SK-N-SH treated with all-trans-retinoic acid at 6 μM for 48 hours (cell line): ENCODE data around the gene LHFPL2.

Experiments used
- ATAC-seq: fragments of 200-7000 bp; cut with Tn5 transposase; 3 replicates; pipeline ENCODE4 v1.9.1; 2020; ENCODE audit warnings: mild to moderate bottlenecking, moderate library complexity
- ARNTL ChIP-seq: fragments of 450-650 bp; formaldehyde crosslinking; IDR thresholded peaks from 2 replicates; pipeline ENCODE4 v1.5.0; 2020; ENCODE audit warnings: low read depth, mild to moderate bottlenecking, moderate library complexity, borderline replicate concordance
- BACH2 ChIP-seq: fragments of 250-450 bp; sonication (Bioruptor Pico); IDR thresholded peaks from 2 replicates; pipeline ENCODE4 v1.9.0; 2021; ENCODE audit warnings: mild to moderate bottlenecking, borderline replicate concordance
- CSDC2 ChIP-seq: fragments of 250-450 bp; sonication (Bioruptor Pico); IDR thresholded peaks from 2 replicates; pipeline ENCODE4 v1.5.0; 2020; ENCODE audit warnings: mild to moderate bottlenecking, moderate library complexity
- ESRRG ChIP-seq: fragments of 250-450 bp; sonication (Bioruptor Pico); IDR thresholded peaks from 2 replicates; pipeline ENCODE4 v1.6.1; 2021; ENCODE audit warnings: mild to moderate bottlenecking
- GLIS3 ChIP-seq: fragments of 250-450 bp; sonication (Bioruptor Pico); IDR thresholded peaks from 2 replicates; pipeline ENCODE4 v1.5.0; 2020; ENCODE audit warnings: mild to moderate bottlenecking, moderate library complexity
- ISL1 ChIP-seq: fragments of 250-450 bp; sonication (Bioruptor Pico); IDR thresholded peaks from 2 replicates; pipeline ENCODE4 v2.1.2; 2022; ENCODE audit warnings: mild to moderate bottlenecking, moderate library complexity
- OSR1 ChIP-seq: fragments of 250-450 bp; sonication (Bioruptor Pico); IDR thresholded peaks from 2 replicates; pipeline ENCODE4 v1.8.0; 2022; ENCODE audit warnings: moderate library complexity, mild to moderate bottlenecking, inconsistent platforms
- POU6F1 ChIP-seq: fragments of 250-450 bp; sonication (Bioruptor Pico); IDR thresholded peaks from 2 replicates; pipeline ENCODE4 v1.8.0; 2021; ENCODE audit warnings: low read depth, mild to moderate bottlenecking, moderate library complexity, borderline replicate concordance
- RARB ChIP-seq: fragments of 250-450 bp; sonication (Bioruptor Pico); IDR thresholded peaks from 2 replicates; pipeline ENCODE4 v1.8.0; 2021; ENCODE audit warnings: mild to moderate bottlenecking, moderate library complexity
- SNAI2 ChIP-seq: fragments of 250-450 bp; sonication (Bioruptor Pico); IDR thresholded peaks from 2 replicates; pipeline ENCODE4 v1.5.0; 2020; ENCODE audit warnings: mild to moderate bottlenecking, moderate library complexity
- TCF4 ChIP-seq: fragments of 250-450 bp; sonication (Bioruptor Pico); IDR thresholded peaks from 2 replicates; pipeline ENCODE4 v1.8.0; 2021; ENCODE audit warnings: mild to moderate bottlenecking, moderate library complexity, borderline replicate concordance
- TOX ChIP-seq: fragments of 250-450 bp; sonication (Bioruptor Pico); IDR thresholded peaks from 2 replicates; pipeline ENCODE4 v1.8.0; 2021; ENCODE audit warnings: mild to moderate bottlenecking, moderate library complexity, borderline replicate concordance
- TSHZ2 ChIP-seq: fragments of 250-450 bp; sonication (Bioruptor Pico); IDR thresholded peaks from 2 replicates; pipeline ENCODE4 v1.5.0; 2020; ENCODE audit warnings: mild to moderate bottlenecking, moderate library complexity
- ZC3H10 ChIP-seq: fragments of 250-450 bp; sonication (Bioruptor Pico); IDR thresholded peaks from 2 replicates; pipeline ENCODE4 v1.5.1; 2021; ENCODE audit warnings: mild to moderate bottlenecking, moderate library complexity
- ZFP3 ChIP-seq: fragments of 250-450 bp; sonication (Bioruptor Pico); IDR thresholded peaks from 2 replicates; pipeline ENCODE4 v1.5.0; 2020; ENCODE audit warnings: mild to moderate bottlenecking, moderate library complexity
- ZFP30 ChIP-seq: fragments of 450-650 bp; formaldehyde crosslinking; IDR thresholded peaks from 2 replicates; pipeline ENCODE4 v1.5.0; 2022; ENCODE audit warnings: mild to moderate bottlenecking, moderate library complexity
- ZNF565 ChIP-seq: fragments of 450-650 bp; formaldehyde crosslinking; conservative IDR thresholded peaks from 2 replicates; pipeline ENCODE4 v1.5.0; 2020; ENCODE audit warnings: low read depth, mild to moderate bottlenecking, moderate library complexity
- ZNF70 ChIP-seq: fragments of 450-650 bp; formaldehyde crosslinking; IDR thresholded peaks from 2 replicates; pipeline ENCODE4 v1.5.0; 2020; ENCODE audit warnings: mild to moderate bottlenecking, moderate library complexity
- TF ChIP-seq, protein P1 (sequence below): fragments of 250-450 bp; sonication (Bioruptor Pico); IDR thresholded peaks from 2 replicates; pipeline ENCODE4 v1.5.1; 2021; ENCODE audit warnings: mild to moderate bottlenecking, moderate library complexity
- TF ChIP-seq, protein P2 (sequence below): fragments of 250-450 bp; sonication (Bioruptor Pico); IDR thresholded peaks from 2 replicates; pipeline ENCODE4 v1.5.1; 2020; ENCODE audit warnings: low read depth, mild to moderate bottlenecking, moderate library complexity
- TF ChIP-seq, protein P3 (sequence below): fragments of 250-450 bp; sonication (Bioruptor Pico); IDR thresholded peaks from 2 replicates; pipeline ENCODE4 v1.8.0; 2020; ENCODE audit warnings: mild to moderate bottlenecking, moderate library complexity, borderline replicate concordance

The LHFPL2 gene

GRCh38 chr5:78546276-78546996, 102.1 kb downstream of the LHFPL2 start:
- TF ChIP-seq ARNTL (CRISPR knock-in tag) (no peak), ZFP3 (CRISPR knock-in tag) (no peak), GLIS3 (CRISPR knock-in tag) (no peak), CSDC2 (CRISPR knock-in tag) (no peak), ISL1 (no peak), TCF4 (CRISPR knock-in tag) (no peak), ZNF70 (CRISPR knock-in tag) (no peak), RARB (no peak), ESRRG (CRISPR knock-in tag) (no peak), BACH2 (no peak), ZNF565 (CRISPR knock-in tag) (no peak), ZFP30 (CRISPR knock-in tag) (no peak)
- TF ChIP-seq, protein P1, sequence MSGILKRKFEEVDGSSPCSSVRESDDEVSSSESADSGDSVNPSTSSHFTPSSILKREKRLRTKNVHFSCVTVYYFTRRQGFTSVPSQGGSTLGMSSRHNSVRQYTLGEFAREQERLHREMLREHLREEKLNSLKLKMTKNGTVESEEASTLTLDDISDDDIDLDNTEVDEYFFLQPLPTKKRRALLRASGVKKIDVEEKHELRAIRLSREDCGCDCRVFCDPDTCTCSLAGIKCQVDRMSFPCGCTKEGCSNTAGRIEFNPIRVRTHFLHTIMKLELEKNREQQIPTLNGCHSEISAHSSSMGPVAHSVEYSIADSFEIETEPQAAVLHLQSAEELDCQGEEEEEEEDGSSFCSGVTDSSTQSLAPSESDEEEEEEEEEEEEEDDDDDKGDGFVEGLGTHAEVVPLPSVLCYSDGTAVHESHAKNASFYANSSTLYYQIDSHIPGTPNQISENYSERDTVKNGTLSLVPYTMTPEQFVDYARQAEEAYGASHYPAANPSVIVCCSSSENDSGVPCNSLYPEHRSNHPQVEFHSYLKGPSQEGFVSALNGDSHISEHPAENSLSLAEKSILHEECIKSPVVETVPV (CRISPR knock-in tag): no peak
- TF ChIP-seq, all 23 proteins: peak for 0
- ATAC-seq: no peak

DNA sequence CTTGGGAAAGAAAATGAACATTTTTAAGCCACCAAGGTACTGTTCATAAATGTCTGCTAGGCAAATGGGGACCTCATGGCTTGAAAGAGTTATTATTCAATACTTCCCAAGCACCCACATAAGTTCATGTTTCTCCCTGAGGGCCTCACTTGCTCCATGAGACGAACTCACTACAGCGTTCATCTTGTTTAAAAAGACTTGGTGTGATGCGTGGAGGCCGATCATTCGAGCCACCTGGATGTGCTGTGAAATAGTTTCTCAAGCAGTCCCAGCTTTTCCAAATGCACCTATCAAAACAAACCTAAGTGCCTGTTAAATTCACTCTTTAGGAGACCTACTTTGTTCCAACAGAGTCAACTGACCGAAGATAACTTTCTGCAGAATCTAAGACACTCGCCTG, 103.2 kb downstream of the LHFPL2 start:
- TF ChIP-seq, protein P2, sequence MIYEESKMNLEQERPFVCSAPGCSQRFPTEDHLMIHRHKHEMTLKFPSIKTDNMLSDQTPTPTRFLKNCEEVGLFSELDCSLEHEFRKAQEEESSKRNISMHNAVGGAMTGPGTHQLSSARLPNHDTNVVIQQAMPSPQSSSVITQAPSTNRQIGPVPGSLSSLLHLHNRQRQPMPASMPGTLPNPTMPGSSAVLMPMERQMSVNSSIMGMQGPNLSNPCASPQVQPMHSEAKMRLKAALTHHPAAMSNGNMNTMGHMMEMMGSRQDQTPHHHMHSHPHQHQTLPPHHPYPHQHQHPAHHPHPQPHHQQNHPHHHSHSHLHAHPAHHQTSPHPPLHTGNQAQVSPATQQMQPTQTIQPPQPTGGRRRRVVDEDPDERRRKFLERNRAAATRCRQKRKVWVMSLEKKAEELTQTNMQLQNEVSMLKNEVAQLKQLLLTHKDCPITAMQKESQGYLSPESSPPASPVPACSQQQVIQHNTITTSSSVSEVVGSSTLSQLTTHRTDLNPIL (CRISPR knock-in tag): no peak
- TF ChIP-seq TOX (CRISPR knock-in tag) (no peak), TCF4 (CRISPR knock-in tag) (no peak), ESRRG (CRISPR knock-in tag) (no peak), BACH2 (no peak), ZC3H10 (CRISPR knock-in tag) (no peak), OSR1 (no peak), GLIS3 (CRISPR knock-in tag) (no peak)
- TF ChIP-seq, protein P1 (CRISPR knock-in tag): no peak
- no peak for ATAC-seq

GRCh38 chr5:78544561-78545201, 103.9 kb downstream of the LHFPL2 start:
- no peak for ATAC-seq
- TF ChIP-seq OSR1: no peak
- no peak for TF ChIP-seq BACH2
- no peak for TF ChIP-seq ZC3H10 (CRISPR knock-in tag)
- no peak for TF ChIP-seq ISL1
- TF ChIP-seq CSDC2 (CRISPR knock-in tag): no peak
- TF ChIP-seq, protein P1 (CRISPR knock-in tag): no peak
- no peak for TF ChIP-seq GLIS3 (CRISPR knock-in tag)
- TF ChIP-seq, protein P2 (CRISPR knock-in tag): no peak
- TF ChIP-seq POU6F1: no peak
- TF ChIP-seq TCF4 (CRISPR knock-in tag): no peak
- TF ChIP-seq, protein P3, sequence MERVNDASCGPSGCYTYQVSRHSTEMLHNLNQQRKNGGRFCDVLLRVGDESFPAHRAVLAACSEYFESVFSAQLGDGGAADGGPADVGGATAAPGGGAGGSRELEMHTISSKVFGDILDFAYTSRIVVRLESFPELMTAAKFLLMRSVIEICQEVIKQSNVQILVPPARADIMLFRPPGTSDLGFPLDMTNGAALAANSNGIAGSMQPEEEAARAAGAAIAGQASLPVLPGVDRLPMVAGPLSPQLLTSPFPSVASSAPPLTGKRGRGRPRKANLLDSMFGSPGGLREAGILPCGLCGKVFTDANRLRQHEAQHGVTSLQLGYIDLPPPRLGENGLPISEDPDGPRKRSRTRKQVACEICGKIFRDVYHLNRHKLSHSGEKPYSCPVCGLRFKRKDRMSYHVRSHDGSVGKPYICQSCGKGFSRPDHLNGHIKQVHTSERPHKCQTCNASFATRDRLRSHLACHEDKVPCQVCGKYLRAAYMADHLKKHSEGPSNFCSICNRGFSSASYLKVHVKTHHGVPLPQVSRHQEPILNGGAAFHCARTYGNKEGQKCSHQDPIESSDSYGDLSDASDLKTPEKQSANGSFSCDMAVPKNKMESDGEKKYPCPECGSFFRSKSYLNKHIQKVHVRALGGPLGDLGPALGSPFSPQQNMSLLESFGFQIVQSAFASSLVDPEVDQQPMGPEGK (CRISPR knock-in tag): no peak
- TF ChIP-seq ARNTL (CRISPR knock-in tag): no peak
- TF ChIP-seq TSHZ2: no peak
- no peak for TF ChIP-seq ZNF565 (CRISPR knock-in tag)
- no peak for TF ChIP-seq SNAI2 (CRISPR knock-in tag)
- TF ChIP-seq ZFP30 (CRISPR knock-in tag): no peak
- no peak for TF ChIP-seq TOX (CRISPR knock-in tag)
